Endothelial cell of umbilical vein (primary cell): Measurements from ENCODE around the gene NDUFS6. TPM values are rescaled to one million over a fixed set of nuclear protein-coding genes. Genes with fewer than 3 reads are reported as not detected.

Source experiments
- BruUV-seq: library from RNA; stranded (reverse); fragments of 400-500 nt; replicated peaks from 2 replicates; lab custom pipeline; 2021; lab: Mats Ljungman, UMichigan
- CTCF ChIA-PET: fragments of 300-600, 350-600 bp; sonication (Branson Sonifier 250); formaldehyde crosslinking; loops from one replicate; lab custom pipeline; 2021; ENCODE audit warnings: antibody characterized with exemption, inconsistent platforms; lab: Charles Lee
- POLR2A ChIA-PET: fragments of 300-600, 350-600 bp; sonication (Branson Sonifier 250); formaldehyde crosslinking; loops from one replicate; lab custom pipeline; 2021; ENCODE audit warnings: antibody characterized with exemption, inconsistent platforms; lab: Charles Lee
- DNase-seq: peaks from one replicate; pipeline ENCODE4 v3.0.0-alpha.2; 2011; ENCODE audit warnings: low read depth, low spot score
- FAIRE-seq: peaks from 2 replicates; lab custom pipeline; 2011; peaks lifted over from hg19 to GRCh38; lab: Jason Lieb, UNC
- H2AFZ ChIP-seq: 2 replicates; pipeline ENCODE4 v1.6.0; 2012; ENCODE audit warnings: low read depth, low read length, control low read depth, inconsistent platforms
- H3K27ac ChIP-seq: 2 replicates; pipeline ENCODE4 v1.5.1; 2011; ENCODE audit warnings: low read depth, mild to moderate bottlenecking, control low read depth, low read length, moderate library complexity; ENCODE audit not compliant: insufficient read depth
- H3K27me3 ChIP-seq, 2 experiments: 2 replicates each; pipeline versions ENCODE4 v1.6.0 to v1.6.1; 2011; ENCODE audit warnings: low read length in 2 of 2, mixed read lengths in 1 of 2; ENCODE audit not compliant: control insufficient read depth in 2 of 2, insufficient read depth in 2 of 2
- H3K36me3 ChIP-seq, 2 experiments: 2 replicates in 1 of 2; 3 replicates in 1 of 2; pipeline ENCODE4 v1.5.1; 2011; ENCODE audit warnings: low read length in 2 of 2, mild to moderate bottlenecking in 1 of 2, moderate library complexity in 1 of 2; ENCODE audit not compliant: control insufficient read depth in 2 of 2, insufficient read depth in 2 of 2; ENCODE audit errors: extremely low read depth in 1 of 2
- H3K4me1 ChIP-seq: 3 replicates; pipeline ENCODE4 v1.5.1; 2011; ENCODE audit warnings: mild to moderate bottlenecking, low read length; ENCODE audit not compliant: control insufficient read depth, insufficient read depth; ENCODE audit errors: extremely low read depth
- H3K4me2 ChIP-seq: 2 replicates; pipeline ENCODE4 v1.6.1; 2011; ENCODE audit warnings: low read length, control low read depth, mixed read lengths; ENCODE audit not compliant: insufficient read depth
- H3K4me3 ChIP-seq, 3 experiments: fragments of 200-600 bp in 1 of 3; sonication (generic), shearing (Covaris generic) in 1 of 3; replicated peaks in 1 of 3; 2 replicates each; pipeline ENCODE4 v1.5.1; 2011 to 2016; ENCODE audit warnings: control low read depth in 3 of 3, low read length in 3 of 3, mild to moderate bottlenecking in 2 of 3, inconsistent platforms in 1 of 3, low read depth in 1 of 3, moderate library complexity in 1 of 3; ENCODE audit not compliant: insufficient read depth in 1 of 3
- H3K79me2 ChIP-seq: 2 replicates; pipeline ENCODE4 v1.6.0; 2012; ENCODE audit warnings: low read length, inconsistent platforms; ENCODE audit not compliant: control insufficient read depth, insufficient read depth
- H3K9ac ChIP-seq: replicated peaks from 2 replicates; pipeline ENCODE3; 2011; ENCODE audit warnings: low read length, control low read depth; ENCODE audit not compliant: insufficient read depth; ENCODE audit errors: extremely low read depth
- H3K9me1 ChIP-seq: replicated peaks from 3 replicates; pipeline ENCODE4 v1.6.0; 2011; ENCODE audit warnings: mild to moderate bottlenecking, low read length; ENCODE audit not compliant: control insufficient read depth, insufficient read depth; ENCODE audit errors: extremely low read depth
- H3K9me3 ChIP-seq: replicated peaks from 2 replicates; pipeline ENCODE4 v1.5.1; 2012; ENCODE audit warnings: low read length, inconsistent platforms; ENCODE audit not compliant: control insufficient read depth, insufficient read depth
- H4K20me1 ChIP-seq: replicated peaks from 2 replicates; pipeline ENCODE3; 2011; ENCODE audit warnings: mild to moderate bottlenecking, low read length; ENCODE audit not compliant: control insufficient read depth, insufficient read depth; ENCODE audit errors: extremely low read depth
- EZH2 ChIP-seq: IDR thresholded peaks from 2 replicates; pipeline ENCODE4 v1.6.1; 2012; ENCODE audit warnings: borderline replicate concordance, low read depth, mild to moderate bottlenecking, moderate library complexity, low read length, inconsistent platforms; ENCODE audit not compliant: severe bottlenecking
- FOS ChIP-seq: IDR thresholded peaks from 2 replicates; pipeline ENCODE4 v1.6.1; 2011; ENCODE audit warnings: mild to moderate bottlenecking, low read length, moderate library complexity, borderline replicate concordance; ENCODE audit not compliant: insufficient read depth
- GATA2 ChIP-seq: IDR thresholded peaks from 2 replicates; pipeline ENCODE4 v1.7.0; 2011; ENCODE audit warnings: low read depth, mild to moderate bottlenecking, moderate library complexity, mixed read lengths, low read length; ENCODE audit not compliant: insufficient read length, insufficient read depth
- JUN ChIP-seq: IDR thresholded peaks from 2 replicates; pipeline ENCODE4 v1.6.1; 2011; ENCODE audit warnings: borderline replicate concordance, low read depth; ENCODE audit not compliant: insufficient read length, insufficient read depth
- MYC ChIP-seq: IDR thresholded peaks from one replicate; pipeline ENCODE4 v1.6.1; 2011; ENCODE audit warnings: mild to moderate bottlenecking, low read depth, low read length
- POLR2A ChIP-seq: IDR thresholded peaks from 2 replicates; pipeline ENCODE4 v1.6.1; 2012; ENCODE audit warnings: low read depth, mild to moderate bottlenecking, control low read depth, low read length
- POLR2AphosphoS5 ChIP-seq: IDR thresholded peaks from 2 replicates; pipeline ENCODE4 v1.6.1; 2012; ENCODE audit warnings: low read depth, mild to moderate bottlenecking, control low read depth, low read length, moderate library complexity; ENCODE audit not compliant: insufficient read depth
- dilution Hi-C: fragments of 300-500 bp; cut with MboI; formaldehyde crosslinking; loops from one replicate; pipeline ENCODE4 v1.15.0; 2019; ENCODE audit warnings: low sequenced_read_pairs; ENCODE audit not compliant: extremely low pct_ligation_motif_present
- intact Hi-C: fragments of 100-400 bp; cut with micrococcal nuclease; formaldehyde crosslinking; loops from one replicate; pipeline ENCODE4 v1.10.0; 2022
- polyA plus RNA-seq, 4 experiments: library from polyadenylated mRNA; depleted of rRNA in 3 of 4; stranded (reverse) in 3 of 4; unstranded in 1 of 4; fragments of >200 nt; gene quantifications; 2 replicates each; pipeline versions ENCODE4 v1.2.1 to v1.2.3, GENCODE V29; 2011 to 2012; ENCODE audit warnings: missing spikeins in 1 of 4
- total RNA-seq: library from RNA; stranded (reverse); gene quantifications from 2 replicates; pipeline ENCODE4 v1.2.3, GENCODE V29; 2021
- TF ChIP-seq, protein P1 (sequence below), 2 donors: IDR thresholded peaks; 1 replicate in 1 of 2; 2 replicates in 1 of 2; pipeline ENCODE4 v1.5.1; 2011; ENCODE audit warnings: low read length in 2 of 2, mild to moderate bottlenecking in 2 of 2, moderate library complexity in 2 of 2, control low read depth in 1 of 2, inconsistent platforms in 1 of 2, low read depth in 1 of 2; ENCODE audit not compliant: insufficient read depth in 1 of 2; ENCODE audit errors: extremely low read depth in 1 of 2
- TF ChIP-seq, protein P2 (sequence below): IDR thresholded peaks from 2 replicates; pipeline ENCODE4 v1.6.1; 2011; ENCODE audit not compliant: insufficient read depth, insufficient read length

NDUFS6 gene
- total and polyA plus RNA-seq, 2 donors (not counting 3 experiments of a cell fraction or from before 2014, with no cell fraction given), result 42.5 to 127 TPM

DNA sequence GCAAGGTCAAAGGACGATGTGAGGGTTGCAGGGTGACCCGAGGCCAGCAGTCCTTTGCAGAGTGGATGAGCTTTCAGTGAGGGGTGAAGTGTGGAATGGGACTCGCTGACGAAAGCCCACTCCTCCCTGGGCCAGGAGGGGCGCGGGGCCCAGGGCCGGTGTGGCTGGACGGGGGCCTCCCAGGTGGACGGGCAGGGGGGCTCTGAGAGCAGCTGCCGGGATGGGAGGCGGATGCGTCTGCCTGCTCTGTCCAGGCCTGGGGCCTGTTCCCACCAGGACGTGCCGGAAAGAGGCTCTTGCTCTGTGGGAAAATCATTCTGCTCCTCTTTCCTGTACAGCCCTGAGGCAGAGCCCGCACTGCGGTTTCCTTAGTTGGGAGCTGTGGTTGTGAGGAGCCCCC is 57.2 kb downstream of the NDUFS6 start:
- no peak overlapping the region for H3K4me2 ChIP-seq
- no peaks in the 10 kb centered on the region for H3K36me3 ChIP-seq
- FAIRE-seq, result no peak
- BruUV-seq, result no TSS peak
- intact Hi-C loops (no loop called here), dilution Hi-C loops (no loop called here)
- no peak overlapping the region for H3K27ac ChIP-seq
- H3K79me2 ChIP-seq, result no peaks in the 10 kb centered on the region
- TF ChIP-seq GATA2 (no peak), EZH2 (no peak), POLR2AphosphoS5 (no peak), POLR2A (no peak), FOS (no peak), JUN (no peak), MYC (no peak)
- TF ChIP-seq, protein P1, sequence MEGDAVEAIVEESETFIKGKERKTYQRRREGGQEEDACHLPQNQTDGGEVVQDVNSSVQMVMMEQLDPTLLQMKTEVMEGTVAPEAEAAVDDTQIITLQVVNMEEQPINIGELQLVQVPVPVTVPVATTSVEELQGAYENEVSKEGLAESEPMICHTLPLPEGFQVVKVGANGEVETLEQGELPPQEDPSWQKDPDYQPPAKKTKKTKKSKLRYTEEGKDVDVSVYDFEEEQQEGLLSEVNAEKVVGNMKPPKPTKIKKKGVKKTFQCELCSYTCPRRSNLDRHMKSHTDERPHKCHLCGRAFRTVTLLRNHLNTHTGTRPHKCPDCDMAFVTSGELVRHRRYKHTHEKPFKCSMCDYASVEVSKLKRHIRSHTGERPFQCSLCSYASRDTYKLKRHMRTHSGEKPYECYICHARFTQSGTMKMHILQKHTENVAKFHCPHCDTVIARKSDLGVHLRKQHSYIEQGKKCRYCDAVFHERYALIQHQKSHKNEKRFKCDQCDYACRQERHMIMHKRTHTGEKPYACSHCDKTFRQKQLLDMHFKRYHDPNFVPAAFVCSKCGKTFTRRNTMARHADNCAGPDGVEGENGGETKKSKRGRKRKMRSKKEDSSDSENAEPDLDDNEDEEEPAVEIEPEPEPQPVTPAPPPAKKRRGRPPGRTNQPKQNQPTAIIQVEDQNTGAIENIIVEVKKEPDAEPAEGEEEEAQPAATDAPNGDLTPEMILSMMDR (IDR thresholded peaks at IDR 0.05; ENCODE audit: extremely low read depth in 1 of 2, insufficient read depth in 1 of 2, low read depth in 1 of 2, low read length in 2 of 2), result no peak
- TF ChIP-seq, protein P2, sequence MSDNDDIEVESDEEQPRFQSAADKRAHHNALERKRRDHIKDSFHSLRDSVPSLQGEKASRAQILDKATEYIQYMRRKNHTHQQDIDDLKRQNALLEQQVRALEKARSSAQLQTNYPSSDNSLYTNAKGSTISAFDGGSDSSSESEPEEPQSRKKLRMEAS, result no peak
- no peaks in the 10 kb centered on the region for H3K27me3 ChIP-seq
- H4K20me1 ChIP-seq, result no peaks in the 10 kb centered on the region
- no peak overlapping the region for H2AFZ ChIP-seq
- no peak overlapping the region for H3K9ac ChIP-seq
- H3K4me1 ChIP-seq, result no peaks in the 10 kb centered on the region
- H3K4me3 ChIP-seq, result no peak overlapping the region
- H3K9me1 ChIP-seq, result no peaks in the 10 kb centered on the region
- ChIA-PET POLR2A (no interaction called here), CTCF (no interaction called here)
- no peaks in the 10 kb centered on the region for H3K9me3 ChIP-seq
- no peak for DNase-seq
